Lower leg skin (tissue), 3 donors: Measurements from ENCODE around the gene BANP.

Experiments
- POLR2A ChIP-seq, 2 donors: fragments of 450-650 bp; IDR thresholded peaks; one replicate each; pipeline ENCODE4 v1.6.1; 2016 to 2017; ENCODE audit warnings: antibody characterized with exemption in 2 of 2, mild to moderate bottlenecking in 1 of 2, moderate library complexity in 1 of 2
- TF ChIP-seq, protein P1 (sequence below), 3 donors: fragments of 450-650 bp; IDR thresholded peaks; one replicate each; pipeline ENCODE4 v1.5.1; 2016; ENCODE audit warnings: antibody characterized with exemption in 3 of 3, mild to moderate bottlenecking in 3 of 3, moderate library complexity in 2 of 3

DNA sequence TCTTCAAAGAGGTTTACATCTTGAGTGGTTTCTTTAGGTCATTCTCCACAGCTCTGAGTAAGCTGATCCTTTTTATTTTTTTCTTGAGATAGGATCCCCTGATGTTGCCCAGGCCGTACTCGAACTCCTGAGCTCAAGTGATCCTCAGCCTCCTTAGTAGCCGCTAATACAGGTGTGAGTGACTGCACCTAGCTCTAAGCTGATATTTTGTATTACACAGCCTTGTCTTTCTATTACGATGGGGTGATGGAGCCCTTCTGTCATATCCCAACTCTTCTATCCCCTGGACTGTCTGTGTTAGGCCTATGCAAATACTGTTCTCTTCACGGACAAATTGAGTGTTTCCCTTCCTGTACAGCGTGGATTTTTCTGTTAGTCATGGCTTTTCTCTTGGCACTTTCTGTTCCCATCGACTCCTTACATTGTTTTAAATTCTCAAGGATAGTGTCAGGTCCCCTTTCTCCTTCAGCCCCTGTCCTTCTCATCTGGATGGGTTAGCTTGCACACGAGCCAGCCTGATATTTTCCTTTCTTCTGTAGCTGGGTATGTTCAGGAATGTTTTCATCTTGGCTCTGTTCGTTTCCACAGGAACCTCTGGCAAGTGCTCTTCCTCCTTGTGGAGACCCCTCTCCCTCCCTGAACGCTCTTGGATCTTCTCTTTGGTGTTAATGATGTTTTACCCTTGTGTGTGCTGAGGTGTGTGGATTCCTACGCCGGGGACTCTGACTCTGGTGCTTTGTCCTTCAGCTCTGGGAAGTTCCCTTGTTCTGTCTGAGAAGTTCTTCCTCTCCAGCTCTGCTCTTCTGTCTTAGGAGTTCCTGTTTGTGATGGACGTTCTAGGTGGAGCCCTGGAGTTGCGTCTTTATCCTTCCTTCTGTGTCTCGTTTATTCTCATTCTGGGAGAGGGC is 2.3 kb downstream of the BANP start:
- TF ChIP-seq, protein P1, sequence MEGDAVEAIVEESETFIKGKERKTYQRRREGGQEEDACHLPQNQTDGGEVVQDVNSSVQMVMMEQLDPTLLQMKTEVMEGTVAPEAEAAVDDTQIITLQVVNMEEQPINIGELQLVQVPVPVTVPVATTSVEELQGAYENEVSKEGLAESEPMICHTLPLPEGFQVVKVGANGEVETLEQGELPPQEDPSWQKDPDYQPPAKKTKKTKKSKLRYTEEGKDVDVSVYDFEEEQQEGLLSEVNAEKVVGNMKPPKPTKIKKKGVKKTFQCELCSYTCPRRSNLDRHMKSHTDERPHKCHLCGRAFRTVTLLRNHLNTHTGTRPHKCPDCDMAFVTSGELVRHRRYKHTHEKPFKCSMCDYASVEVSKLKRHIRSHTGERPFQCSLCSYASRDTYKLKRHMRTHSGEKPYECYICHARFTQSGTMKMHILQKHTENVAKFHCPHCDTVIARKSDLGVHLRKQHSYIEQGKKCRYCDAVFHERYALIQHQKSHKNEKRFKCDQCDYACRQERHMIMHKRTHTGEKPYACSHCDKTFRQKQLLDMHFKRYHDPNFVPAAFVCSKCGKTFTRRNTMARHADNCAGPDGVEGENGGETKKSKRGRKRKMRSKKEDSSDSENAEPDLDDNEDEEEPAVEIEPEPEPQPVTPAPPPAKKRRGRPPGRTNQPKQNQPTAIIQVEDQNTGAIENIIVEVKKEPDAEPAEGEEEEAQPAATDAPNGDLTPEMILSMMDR (IDR thresholded peaks at IDR 0.05) = no peak
- no peak for TF ChIP-seq POLR2A (IDR thresholded peaks at IDR 0.05)
